Smooth muscle cell (in vitro differentiated cells): ENCODE results near the gene CXCL14. TPM values are rescaled to one million over a fixed set of nuclear protein-coding genes. Genes with fewer than 3 reads are reported as not detected.

Source experiments
- DNase-seq: peaks from one replicate; lab custom pipeline; 2025; ENCODE audit not compliant: unreplicated experiment; lab: John Stamatoyannopoulos, UW
- H2AFZ ChIP-seq: fragments of 200-600 bp; sonication (generic); 2 replicates; pipeline ENCODE4 v1.6.0; 2016; ENCODE audit warnings: antibody characterized with exemption, low read depth, mild to moderate bottlenecking
- H3F3A ChIP-seq: fragments of 200-600 bp; sonication (generic); 2 replicates; pipeline ENCODE4 v1.6.0; 2017; ENCODE audit warnings: antibody characterized with exemption, low read depth
- H3K27ac ChIP-seq: fragments of 200-600 bp; sonication (generic); 2 replicates; pipeline ENCODE4 v1.5.1; 2016; ENCODE audit warnings: low read depth, mild to moderate bottlenecking
- H3K27me3 ChIP-seq: fragments of 200-600 bp; sonication (generic); 2 replicates; pipeline ENCODE4 v1.6.1; 2016; ENCODE audit warnings: low read depth, mild to moderate bottlenecking
- H3K36me3 ChIP-seq: fragments of 200-600 bp; sonication (generic); 2 replicates; pipeline ENCODE4 v1.5.1; 2016; ENCODE audit warnings: low read depth
- H3K4me1 ChIP-seq: fragments of 200-600 bp; sonication (generic); 2 replicates; pipeline ENCODE4 v1.5.1; 2016; ENCODE audit warnings: low read depth
- H3K4me2 ChIP-seq: fragments of 200-600 bp; sonication (generic); 2 replicates; pipeline ENCODE4 v1.6.0; 2016; ENCODE audit warnings: mild to moderate bottlenecking
- H3K4me3 ChIP-seq: fragments of 200-600 bp; sonication (generic); 2 replicates; pipeline ENCODE4 v1.5.1; 2016; ENCODE audit warnings: mild to moderate bottlenecking
- H3K79me2 ChIP-seq: fragments of 200-600 bp; sonication (generic); 2 replicates; pipeline ENCODE4 v1.6.0; 2016; ENCODE audit warnings: low read depth, mild to moderate bottlenecking
- H3K9ac ChIP-seq: fragments of 200-600 bp; sonication (generic); 2 replicates; pipeline ENCODE4 v1.6.0; 2016; ENCODE audit warnings: low read depth
- H3K9me3 ChIP-seq: fragments of 200-600 bp; sonication (generic); replicated peaks from 2 replicates; pipeline ENCODE4 v1.5.1; 2016; ENCODE audit warnings: low read depth
- H4K20me1 ChIP-seq: fragments of 200-600 bp; sonication (generic); 2 replicates; pipeline ENCODE4 v1.6.0; 2016; ENCODE audit warnings: low read depth
- WGBS: methylation state at CpG from one replicate; pipeline ENCODE4 v1.1.7; 2016; ENCODE audit warnings: low lambda C conversion rate; 5-methylcytosine and 5-hydroxymethylcytosine counted together
- polyA plus RNA-seq: library from polyadenylated mRNA; unstranded; fragments of >200 nt; fragmentation: Nextera tagmentation; extraction: Ambion mirVana; gene quantifications from 2 replicates; pipeline ENCODE4 v1.2.1, GENCODE V29; 2016
- total RNA-seq: library from RNA; depleted of rRNA; stranded (reverse); fragments of >200 nt; gene quantifications from 2 replicates; pipeline ENCODE4 v1.2.3, GENCODE V29; 2014
- TF ChIP-seq, protein P1 (sequence below): fragments of 200-600 bp; sonication (generic); IDR thresholded peaks from 2 replicates; pipeline ENCODE4 v1.5.1; 2017; ENCODE audit warnings: borderline replicate concordance, mild to moderate bottlenecking, antibody characterized with exemption; ENCODE audit not compliant: insufficient read depth, poor library complexity, severe bottlenecking

CXCL14 gene
- total and polyA plus RNA-seq, 2 experiments from 2014 or later, result 589 to 1,209 TPM

DNA sequence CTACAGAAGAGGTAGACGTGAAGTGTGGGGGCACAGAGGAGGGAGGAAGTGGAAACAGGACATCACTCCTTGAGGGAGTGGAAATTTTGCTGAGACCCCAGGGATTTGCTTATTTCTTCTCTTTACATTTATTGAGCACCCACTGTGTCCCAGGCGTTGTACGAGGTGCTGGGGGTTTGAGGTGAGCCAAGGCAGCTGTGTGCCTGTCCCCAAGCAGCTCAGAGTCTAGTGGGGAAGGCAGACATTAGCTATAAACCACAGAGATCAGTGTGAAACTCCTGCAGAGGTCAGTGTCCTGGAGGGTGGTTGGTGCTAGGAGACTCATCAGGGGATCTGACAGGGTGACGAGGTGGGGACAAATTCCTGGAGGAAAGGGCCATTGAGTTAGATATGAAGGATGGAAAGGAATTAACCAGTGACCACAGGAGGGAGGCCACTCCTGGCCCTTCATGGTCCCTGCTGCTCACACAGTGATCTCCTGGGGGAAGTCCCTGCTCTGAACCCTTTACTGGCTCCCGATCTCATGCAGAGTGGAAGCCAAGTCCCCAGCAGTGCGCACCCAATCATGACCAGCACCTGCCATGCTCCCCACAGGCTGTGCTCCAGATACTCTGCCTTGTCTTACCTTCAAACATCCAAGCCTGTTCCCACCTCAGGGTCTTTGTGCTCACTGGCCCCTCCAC is 3.4 kb upstream of the CXCL14 start:
- Histone ChIP-seq H3K9ac (no peak overlapping the region), H3F3A (no peaks in the 10 kb centered on the region), H4K20me1 (peaks cover 4% of the 10 kb centered on the region)

DNA sequence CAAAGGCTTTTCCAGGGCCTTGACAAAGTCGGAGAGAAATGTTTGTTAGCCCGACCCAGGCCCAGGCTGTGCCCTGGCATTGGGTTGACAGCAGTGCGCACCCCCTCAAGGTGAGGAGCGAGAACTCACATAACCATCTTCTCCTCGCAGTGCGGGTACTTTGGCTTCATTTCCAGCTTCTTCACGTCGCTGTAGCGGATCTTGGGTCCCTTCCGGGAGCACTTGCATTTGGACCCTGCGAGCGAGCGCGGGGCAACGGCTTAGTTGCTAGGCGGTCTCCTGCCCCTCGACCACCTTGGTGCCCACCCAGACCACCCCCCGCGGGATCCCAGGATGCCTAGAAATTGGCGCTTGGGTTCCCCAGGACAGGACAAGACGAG is 496 bp downstream of the CXCL14 start:
- 5% methylated on average over 21 of the region's 21 CpGs for WGBS
- TF ChIP-seq, protein P1, sequence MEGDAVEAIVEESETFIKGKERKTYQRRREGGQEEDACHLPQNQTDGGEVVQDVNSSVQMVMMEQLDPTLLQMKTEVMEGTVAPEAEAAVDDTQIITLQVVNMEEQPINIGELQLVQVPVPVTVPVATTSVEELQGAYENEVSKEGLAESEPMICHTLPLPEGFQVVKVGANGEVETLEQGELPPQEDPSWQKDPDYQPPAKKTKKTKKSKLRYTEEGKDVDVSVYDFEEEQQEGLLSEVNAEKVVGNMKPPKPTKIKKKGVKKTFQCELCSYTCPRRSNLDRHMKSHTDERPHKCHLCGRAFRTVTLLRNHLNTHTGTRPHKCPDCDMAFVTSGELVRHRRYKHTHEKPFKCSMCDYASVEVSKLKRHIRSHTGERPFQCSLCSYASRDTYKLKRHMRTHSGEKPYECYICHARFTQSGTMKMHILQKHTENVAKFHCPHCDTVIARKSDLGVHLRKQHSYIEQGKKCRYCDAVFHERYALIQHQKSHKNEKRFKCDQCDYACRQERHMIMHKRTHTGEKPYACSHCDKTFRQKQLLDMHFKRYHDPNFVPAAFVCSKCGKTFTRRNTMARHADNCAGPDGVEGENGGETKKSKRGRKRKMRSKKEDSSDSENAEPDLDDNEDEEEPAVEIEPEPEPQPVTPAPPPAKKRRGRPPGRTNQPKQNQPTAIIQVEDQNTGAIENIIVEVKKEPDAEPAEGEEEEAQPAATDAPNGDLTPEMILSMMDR, result no peak
- H3K4me1 ChIP-seq, result peaks cover 30% of the 10 kb centered on the region
- H3F3A ChIP-seq, result peaks cover 25% of the 10 kb centered on the region
- peak overlapping the region; percentile 80 for H2AFZ ChIP-seq
- H3K4me2 ChIP-seq, result peak overlapping the region; percentile 93
- H3K9me3 ChIP-seq, result no peaks in the 10 kb centered on the region
- peak overlapping the region; percentile 58 for H3K9ac ChIP-seq
- H4K20me1 ChIP-seq, result peaks cover 34% of the 10 kb centered on the region
- H3K79me2 ChIP-seq, result peaks cover 23% of the 10 kb centered on the region
- H3K27me3 ChIP-seq, result peaks cover 5% of the 10 kb centered on the region
- H3K27ac ChIP-seq, result peak overlapping the region; percentile 48
- H3K36me3 ChIP-seq, result no peaks in the 10 kb centered on the region
- no peak for DNase-seq
- H3K4me3 ChIP-seq, result peak overlapping the region; percentile 68

More for the DNA sequence above, 3.4 kb upstream of the CXCL14 start:
- Histone ChIP-seq H3K4me1 (peaks cover 19% of the 10 kb centered on the region), H3K4me2 (no peak overlapping the region), H3K4me3 (no peak overlapping the region), H3K79me2 (peaks cover 20% of the 10 kb centered on the region), H3K27me3 (peaks cover 13% of the 10 kb centered on the region), H3K27ac (no peak overlapping the region), H3K36me3 (no peaks in the 10 kb centered on the region), H3K9me3 (no peaks in the 10 kb centered on the region), H2AFZ (no peak overlapping the region)
- TF ChIP-seq, protein P1, result no peak
- DNase-seq, result no peak
- 85% methylated on average over 6 of the region's 6 CpGs for WGBS

DNA sequence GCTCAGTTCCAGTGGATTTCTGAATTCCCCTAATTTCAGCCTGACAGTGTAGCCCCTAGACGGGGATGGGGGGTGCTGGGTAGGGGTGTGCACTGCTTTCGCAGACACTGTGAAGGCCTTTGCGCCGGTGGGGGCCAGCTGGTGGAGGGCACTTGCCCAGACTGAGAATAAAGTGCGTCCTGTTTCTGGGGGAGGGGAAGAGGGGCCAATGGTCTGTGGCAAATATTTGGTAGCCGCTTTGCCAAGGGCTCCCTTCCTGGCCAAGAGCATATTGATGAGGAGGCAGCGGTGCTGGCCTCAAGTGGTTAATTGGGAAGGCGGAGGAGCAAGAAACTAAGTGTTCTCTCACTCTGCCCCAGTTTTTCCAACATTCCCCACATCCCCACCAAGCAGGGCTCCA is 1.4 kb downstream of the CXCL14 start:
- no peaks in the 10 kb centered on the region for H3K9me3 ChIP-seq
- H3K4me2 ChIP-seq, result peak overlapping the region; percentile 93
- WGBS, result 51% methylated on average over 8 of the region's 8 CpGs

More for the DNA sequence above, 1.4 kb downstream of the CXCL14 start:
- Histone ChIP-seq H3K27me3 (peaks cover 3% of the 10 kb centered on the region), H3F3A (peaks cover 32% of the 10 kb centered on the region), H3K4me3 (peak overlapping the region; percentile 68), H3K9ac (no peak overlapping the region), H3K4me1 (peaks cover 30% of the 10 kb centered on the region), H3K27ac (peak overlapping the region; percentile 18), H4K20me1 (peaks cover 42% of the 10 kb centered on the region), H2AFZ (no peak overlapping the region), H3K36me3 (no peaks in the 10 kb centered on the region), H3K79me2 (peaks cover 23% of the 10 kb centered on the region)
- no peak for DNase-seq
- TF ChIP-seq, protein P1, result no peak
